Right ventricle myocardium superior (tissue), 1 donor: Measurements from ENCODE around the gene SLC2A4RG. TPM values are rescaled to one million over a fixed set of nuclear protein-coding genes. Genes with fewer than 3 reads are reported as not detected.
A peak's percentile ranks its signal among the peaks of the same experiment; 100 is the strongest.

Source experiments
- ATAC-seq: fragments of 200-7000 bp; cut with Tn5 transposase; one replicate; pipeline ENCODE4 v1.9.1; 2020; ENCODE audit warnings: mild to moderate bottlenecking; ENCODE audit not compliant: poor library complexity
- DNase-seq: peaks from one replicate; pipeline ENCODE4 v3.0.0-alpha.2; 2020
- intact Hi-C: fragments of 100-400 bp; cut with DNase I; formaldehyde crosslinking; loops from one replicate; pipeline ENCODE4 v1.11.2; 2022
- total RNA-seq: library from RNA; stranded (reverse); fragmentation: NEBNext Ultra II Directional; extraction: Animal tissue kit (Norgen Biotek cat#: 25700); gene quantifications from one replicate; pipeline ENCODE4 v1.2.1, GENCODE V29; 2021
- donor health status: DM: no; HTN: yes; CAD: no; lungs with severe emphysema.

The SLC2A4RG gene
- total RNA-seq, 1 donor from 2014 or later = 95.0 TPM

DNA sequence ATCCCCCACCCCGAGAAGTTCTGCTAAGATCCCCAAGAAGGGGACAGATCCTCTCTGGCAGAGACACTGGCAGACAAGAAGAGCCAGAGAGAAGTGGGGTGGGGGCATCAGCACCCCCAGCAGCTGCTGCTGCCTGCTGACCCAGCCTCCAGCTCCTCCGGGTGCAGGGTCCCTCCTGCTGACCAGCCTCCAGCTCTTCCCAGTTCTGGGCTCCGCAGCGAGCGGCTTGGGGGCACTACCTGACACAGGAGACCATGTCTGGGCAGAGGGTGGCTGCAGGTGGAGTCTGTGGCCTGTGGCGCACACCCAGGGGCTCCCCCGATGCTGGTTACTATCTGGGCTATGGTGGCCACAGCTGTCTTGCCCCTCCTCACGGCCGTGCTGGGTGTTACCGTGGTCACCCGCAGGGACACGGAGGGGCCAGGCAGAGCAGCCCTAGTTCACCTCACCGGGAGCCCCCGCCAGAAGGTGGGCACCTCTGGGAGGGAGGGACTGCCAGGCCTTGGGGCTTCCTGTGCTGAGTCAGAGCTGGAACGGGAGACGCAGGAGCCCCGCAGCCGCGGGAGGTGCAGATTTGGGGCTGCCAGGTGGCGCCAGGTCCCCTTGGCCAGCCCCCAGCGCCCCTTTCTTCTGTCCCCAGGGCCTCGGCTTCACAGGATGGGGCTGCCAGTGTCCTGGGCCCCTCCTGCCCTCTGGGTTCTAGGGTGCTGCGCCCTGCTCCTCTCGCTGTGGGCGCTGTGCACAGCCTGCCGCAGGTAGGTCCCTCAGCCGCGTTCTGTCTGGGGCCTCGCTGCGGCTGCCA, 2.5 kb upstream of the SLC2A4RG start:
- intact Hi-C loops = no loop called here
- ATAC-seq (no peak), DNase-seq (no peak)

DNA sequence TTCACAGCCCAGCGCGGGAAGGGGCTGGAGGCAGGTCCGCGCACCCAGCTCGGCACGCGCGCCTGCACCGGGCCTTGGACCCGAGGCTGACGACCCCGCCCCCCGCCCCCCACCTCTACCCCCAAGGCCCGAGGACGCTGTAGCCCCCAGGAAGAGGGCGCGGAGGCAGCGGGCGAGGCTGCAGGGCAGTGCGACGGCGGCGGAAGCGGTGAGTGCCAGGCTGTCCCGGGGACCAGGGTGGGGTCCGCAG, 2.0 kb upstream of the SLC2A4RG start:
- no peak for ATAC-seq
- DNase-seq = no peak
- intact Hi-C loops = no loop called here

DNA sequence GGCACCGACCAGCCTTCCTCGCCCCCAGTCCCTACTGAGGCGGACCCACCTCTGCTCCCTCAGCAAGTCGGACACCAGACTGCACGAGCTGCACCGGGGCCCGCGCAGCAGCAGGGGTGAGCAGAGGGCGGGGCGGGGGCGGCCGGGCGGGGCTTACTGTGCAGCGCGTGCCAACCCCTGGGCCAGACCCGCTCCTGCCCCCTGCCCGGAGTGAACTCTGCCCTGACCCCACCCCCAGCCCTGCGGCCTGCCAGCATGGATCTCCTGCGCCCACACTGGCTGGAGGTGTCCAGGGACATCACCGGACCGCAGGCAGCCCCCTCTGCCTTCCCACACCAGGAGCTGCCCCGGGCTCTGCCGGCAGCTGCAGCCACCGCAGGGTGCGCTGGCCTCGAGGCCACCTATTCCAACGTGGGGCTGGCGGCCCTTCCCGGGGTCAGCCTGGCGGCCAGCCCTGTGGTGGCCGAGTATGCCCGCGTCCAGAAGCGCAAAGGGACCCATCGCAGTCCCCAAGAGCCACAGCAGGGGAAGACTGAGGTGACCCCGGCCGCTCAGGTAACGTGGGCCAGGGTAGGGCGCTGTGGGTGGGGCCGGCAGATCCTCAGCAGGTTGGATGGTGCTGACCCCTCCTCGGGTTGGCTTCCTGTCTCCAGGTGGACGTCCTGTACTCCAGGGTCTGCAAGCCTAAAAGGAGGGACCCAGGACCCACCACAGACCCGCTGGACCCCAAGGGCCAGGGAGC, 1.5 kb upstream of the SLC2A4RG start:
- DNase-seq (no peak), ATAC-seq (no peak)
- intact Hi-C loops = no loop called here

DNA sequence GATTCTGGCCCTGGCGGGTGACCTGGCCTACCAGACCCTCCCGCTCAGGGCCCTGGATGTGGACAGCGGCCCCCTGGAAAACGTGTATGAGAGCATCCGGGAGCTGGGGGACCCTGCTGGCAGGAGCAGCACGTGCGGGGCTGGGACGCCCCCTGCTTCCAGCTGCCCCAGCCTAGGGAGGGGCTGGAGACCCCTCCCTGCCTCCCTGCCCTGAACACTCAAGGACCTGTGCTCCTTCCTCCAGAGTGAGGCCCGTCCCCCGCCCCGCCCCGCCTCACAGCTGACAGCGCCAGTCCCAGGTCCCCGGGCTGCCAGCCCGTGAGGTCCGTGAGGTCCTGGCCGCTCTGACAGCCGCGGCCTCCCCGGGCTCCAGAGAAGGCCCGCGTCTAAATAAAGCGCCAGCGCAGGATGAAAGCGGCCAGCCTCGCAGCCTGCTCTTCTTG, 868 bp upstream of the SLC2A4RG start:
- intact Hi-C loops = no loop called here
- ATAC-seq = peak; percentile 53
- DNase-seq = peak; percentile 84

DNA sequence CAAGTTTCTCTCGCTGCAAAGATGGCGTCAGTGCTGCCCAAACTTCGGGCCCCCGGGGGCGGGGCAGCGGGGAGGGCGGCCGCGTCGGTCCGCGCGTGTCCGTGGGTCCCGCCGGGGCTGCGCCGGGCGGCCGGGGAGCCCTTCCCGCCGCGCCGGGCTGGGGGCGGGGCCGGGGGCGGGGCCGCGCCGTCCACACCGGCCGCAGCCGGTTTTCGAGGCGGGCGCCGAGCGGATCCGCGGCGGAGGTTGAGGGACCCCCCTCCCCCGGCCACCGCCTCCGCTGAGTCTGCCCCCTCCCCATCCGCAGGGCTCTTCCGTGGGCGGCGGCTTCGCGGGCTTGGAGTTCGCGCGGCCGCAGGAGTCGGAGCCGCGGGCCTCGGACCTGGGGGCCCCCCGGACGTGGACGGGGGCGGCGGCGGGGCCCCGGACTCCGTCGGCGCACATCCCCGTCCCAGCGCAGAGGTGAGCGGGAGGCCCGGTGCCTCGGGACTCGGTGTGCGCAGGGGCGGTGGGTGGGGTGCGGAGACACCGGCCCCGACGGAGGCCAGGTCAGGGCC, 572 bp downstream of the SLC2A4RG start:
- ATAC-seq (peak; percentile 8), DNase-seq (peak; percentile 71)
- intact Hi-C loops = no loop called here

DNA sequence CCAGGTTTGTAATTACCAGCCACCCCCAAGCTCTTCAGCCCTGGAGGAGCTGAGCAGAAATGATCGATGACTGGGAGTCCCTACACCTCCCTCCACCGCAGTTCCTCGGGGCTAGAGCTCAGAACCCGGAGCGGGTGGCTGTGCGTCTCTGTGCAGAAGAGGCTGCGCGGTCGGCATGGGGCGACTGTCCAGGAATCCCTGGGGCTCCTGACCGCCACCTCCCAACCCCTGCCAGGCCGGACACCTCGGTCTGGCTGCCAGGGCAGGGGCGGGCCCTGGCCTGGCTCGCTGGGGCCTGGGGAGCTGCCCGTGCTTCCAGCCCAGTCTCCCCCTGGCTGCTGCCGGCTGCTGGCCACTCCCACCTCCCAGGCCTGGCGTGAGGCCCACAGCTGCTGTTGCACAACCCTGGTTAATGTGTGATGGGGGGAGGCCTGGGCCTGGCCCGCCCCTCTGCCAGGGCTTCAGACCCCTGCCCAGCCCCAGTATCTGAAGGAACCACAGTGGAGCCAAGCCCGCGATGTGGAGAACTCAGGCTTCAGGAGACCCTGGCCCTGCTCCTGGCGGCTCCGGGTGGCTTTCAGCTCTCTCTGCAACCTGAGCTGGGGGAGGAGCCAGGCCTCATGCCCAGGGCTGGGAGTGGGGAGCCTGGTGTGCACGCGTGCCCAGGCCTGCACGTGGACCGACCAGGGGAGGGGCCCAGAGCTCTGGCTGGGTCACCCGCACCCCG, 1.2 kb downstream of the SLC2A4RG start:
- intact Hi-C loops = no loop called here
- ATAC-seq = peak; percentile 81
- peak; percentile 97 for DNase-seq

DNA sequence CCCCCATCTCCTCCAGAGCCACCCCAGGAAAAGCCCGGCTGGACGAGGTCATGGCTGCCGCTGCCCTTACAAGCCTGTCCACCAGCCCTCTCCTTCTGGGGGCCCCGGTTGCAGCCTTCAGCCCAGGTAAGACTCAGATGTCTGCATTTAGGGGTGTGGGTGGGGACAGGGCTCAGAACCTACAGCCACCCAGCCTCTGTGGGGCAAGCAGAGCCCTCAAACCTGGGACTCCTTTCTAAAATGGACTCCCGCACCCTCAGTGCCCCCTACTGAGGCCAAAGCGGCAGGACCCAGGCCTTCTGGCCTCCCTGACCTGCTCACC, 1.7 kb downstream of the SLC2A4RG start:
- ATAC-seq (no peak), DNase-seq (no peak)
- intact Hi-C loops = no loop called here

DNA sequence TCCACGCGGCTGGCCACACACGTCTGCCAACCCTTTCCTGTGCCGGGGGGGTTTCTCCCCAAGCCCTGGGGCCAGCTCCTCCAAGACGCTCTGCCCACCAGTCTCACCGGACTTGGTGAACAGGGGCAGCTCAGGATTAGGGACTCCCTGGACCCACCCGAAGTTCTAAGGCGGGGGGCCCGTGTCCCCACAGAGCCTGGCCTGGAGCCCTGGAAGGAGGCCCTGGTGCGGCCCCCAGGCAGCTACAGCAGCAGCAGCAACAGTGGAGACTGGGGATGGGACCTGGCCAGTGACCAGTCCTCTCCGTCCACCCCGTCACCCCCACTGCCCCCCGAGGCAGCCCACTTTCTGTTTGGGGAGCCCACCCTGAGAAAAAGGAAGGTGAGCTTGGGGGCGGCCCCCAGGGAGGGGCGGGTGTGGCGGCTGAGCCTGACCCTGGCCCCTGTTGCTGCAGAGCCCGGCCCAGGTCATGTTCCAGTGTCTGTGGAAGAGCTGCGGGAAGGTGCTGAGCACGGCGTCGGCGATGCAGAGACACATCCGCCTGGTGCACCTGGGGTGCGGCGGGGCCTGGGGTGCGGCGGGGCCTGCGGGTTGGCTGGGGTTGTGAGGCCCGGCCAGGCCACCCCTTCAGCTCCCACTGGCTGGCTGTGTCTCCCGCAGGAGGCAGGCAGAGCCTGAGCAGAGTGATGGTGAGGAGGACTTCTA, 2.3 kb downstream of the SLC2A4RG start:
- DNase-seq = no peak
- ATAC-seq = no peak
- intact Hi-C loops = no loop called here

DNA sequence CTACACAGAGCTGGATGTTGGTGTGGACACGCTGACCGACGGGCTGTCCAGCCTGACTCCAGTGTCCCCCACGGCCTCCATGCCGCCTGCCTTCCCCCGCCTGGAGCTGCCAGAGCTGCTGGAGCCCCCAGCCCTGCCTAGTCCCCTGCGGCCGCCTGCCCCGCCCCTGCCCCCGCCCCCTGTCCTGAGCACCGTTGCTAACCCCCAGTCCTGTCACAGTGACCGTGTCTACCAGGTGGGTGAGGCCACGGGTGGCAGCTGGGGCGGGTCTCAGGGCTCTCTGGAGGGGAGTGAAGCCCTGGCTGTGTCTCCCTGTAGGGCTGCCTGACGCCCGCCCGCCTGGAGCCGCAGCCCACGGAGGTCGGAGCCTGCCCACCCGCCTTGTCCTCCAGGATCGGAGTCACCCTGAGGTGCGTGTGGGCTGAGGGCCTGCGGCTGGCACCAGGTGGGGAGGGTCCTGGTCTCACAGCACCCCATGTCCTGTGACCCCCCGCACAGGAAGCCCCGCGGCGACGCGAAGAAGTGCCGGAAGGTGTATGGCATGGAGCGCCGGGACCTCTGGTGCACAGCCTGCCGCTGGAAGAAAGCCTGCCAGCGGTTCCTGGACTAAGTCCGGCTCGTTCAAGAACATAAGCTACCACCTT, 2.9 kb downstream of the SLC2A4RG start:
- intact Hi-C loops = no loop called here
- ATAC-seq = no peak

DNA sequence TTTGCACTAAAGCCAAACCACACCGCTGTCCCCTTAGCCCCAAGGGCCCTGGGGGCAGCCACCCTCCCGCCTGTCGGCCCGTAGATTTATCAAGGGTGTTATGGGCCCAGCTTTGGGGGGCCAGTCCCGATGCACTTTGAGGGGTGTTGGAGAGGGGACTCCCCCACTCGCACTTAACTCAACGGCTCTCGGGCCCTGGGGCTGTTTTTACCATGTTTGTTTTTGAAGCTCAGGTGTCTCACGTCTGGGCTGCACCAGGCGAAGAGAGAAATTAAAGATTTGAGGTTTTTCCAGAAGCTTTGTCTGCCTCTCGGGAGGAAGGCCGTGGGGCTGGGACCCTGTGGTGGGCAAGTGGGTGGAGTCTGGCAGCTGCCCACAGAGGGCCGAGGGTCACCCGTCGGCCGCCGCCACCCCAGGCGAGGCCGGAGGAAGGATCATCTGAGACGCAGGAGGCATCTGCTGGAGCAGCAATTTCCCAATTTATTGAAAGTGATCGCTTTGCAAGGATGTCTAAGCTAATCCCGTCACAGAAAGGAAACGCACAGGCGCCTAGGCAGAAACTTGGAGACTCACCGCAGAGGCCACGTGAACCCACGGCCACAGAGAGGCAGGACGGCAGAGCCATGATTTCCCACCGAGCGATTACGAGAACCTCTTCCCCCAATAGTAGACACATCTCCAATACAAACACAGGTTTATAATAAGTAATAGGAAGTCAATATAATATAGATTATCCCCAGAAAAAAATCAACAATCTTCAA, 3.8 kb downstream of the SLC2A4RG start:
- intact Hi-C loops = no loop called here
- DNase-seq = no peak
- no peak for ATAC-seq

More for the DNA sequence above, 2.9 kb downstream of the SLC2A4RG start:
- DNase-seq = no peak

DNA sequence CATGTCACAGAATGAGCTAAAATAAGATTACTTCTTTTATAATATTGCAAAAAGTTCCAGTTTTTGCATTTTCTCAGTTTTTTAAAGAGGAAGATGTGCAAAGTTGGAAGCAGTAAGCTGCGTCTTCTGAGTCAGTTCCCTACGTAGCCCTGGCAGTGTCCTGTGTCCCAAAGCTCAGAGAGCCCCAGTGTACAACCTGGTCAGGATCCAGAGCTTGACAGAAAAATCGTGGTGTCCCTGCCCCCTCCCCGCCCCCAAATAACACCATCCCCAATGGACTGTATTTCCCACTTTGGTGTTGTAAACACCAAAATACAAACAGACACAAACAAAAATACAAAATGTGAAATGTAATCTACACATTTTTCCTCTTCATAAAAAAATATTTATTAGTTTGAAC, 4.6 kb downstream of the SLC2A4RG start:
- intact Hi-C loops = no loop called here
- DNase-seq (no peak), ATAC-seq (no peak)

DNA sequence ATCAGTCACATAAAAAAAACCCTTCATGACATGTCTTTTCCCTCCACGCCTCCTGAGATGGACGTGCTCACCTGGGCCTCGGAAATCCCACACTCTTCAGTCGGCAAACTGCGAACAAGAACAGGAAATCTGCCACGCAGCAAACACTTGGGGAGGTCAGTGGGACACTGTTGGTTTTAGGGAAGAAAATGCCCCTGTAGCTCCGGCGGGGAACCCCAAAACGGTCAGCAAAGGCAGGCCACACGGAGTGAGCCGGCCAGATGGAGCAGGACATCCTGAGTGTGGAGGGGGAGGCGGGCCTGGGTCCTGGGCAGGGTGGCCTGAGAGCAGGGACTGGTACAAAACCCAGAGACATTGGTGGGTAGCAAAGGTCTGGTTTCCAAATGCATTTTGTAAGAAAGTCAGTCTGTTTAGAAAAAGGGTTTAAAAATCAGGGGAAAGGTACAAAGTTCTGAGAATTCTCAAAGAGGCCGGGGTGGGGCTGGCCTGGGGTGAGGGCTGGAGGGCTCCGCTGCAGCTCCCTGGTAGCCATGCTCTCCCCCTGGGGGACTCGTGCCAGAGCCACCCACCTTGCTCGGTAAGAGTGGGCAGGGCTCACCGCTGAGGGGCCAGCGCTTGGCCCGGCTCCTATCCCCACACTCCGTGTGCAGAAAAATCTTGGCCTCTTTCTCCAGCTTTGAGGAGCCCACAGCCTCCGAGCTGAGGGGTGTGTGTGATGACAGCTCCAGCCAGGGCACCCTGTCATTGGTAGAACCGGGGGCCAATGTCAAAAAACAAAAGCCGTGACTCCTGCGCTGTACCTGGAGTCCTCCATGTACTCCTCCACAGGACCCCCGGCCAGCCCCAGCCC, 5.2 kb downstream of the SLC2A4RG start:
- ATAC-seq (no peak), DNase-seq (no peak)
- intact Hi-C loops = no loop called here

DNA sequence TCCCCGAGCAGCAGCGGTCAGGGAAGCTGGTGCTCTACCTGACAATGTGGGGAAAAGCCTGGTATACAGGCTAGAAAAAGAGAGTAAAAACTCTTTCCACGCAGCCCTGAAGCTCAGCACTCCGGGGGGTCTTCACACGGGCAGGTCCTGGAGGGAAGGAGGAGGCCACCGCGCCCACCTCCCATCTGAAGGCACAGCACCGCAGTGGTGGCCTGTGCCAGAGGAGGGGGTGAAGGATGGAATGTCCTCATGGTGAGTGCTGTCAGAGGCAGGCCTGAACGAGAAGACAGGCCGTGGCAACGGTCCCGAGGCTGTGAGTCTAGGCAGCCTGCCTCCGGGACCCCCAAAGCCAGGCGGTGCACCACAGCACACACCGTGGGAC, 5.8 kb downstream of the SLC2A4RG start:
- DNase-seq = no peak
- intact Hi-C loops = no loop called here

DNA sequence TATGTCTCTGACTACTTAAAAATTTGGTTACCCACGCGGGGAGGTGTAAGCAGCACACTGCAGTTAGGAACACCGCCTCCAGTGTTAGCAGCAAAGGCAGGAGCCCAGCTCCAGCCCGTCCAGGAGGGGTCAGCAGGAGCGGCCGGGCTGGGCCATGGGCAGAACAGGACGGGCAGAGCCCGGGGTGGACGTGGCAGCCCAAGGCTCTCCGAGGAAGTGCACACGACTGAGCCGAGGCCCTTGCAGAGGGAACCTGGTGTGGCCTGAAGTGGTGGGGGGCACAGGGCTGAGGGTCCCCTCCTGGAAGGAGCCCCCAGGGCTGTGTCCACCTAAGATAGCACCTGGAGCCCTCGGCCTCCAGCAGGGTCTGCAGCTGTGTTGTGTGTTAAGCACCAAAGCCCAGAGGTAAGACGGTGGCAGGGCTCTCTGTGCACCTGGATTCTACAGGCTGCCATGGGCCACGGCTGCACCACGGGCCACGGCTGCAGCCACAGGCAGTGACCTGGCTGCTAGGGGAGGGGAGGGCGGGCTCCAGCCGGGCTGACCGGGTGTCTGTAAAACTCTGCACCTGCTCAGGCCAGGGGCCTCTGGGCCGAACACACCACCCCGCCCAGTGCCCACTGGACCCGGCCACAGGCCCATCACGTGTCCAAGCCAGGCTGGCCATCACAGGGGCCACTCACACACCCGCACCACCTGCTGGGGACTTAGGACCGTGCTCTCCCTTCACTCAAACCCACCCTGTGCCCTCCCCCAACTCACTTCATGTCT, 6.6 kb downstream of the SLC2A4RG start:
- intact Hi-C loops = no loop called here
- DNase-seq = no peak
- no peak for ATAC-seq

More for the DNA sequence above, 5.8 kb downstream of the SLC2A4RG start:
- no peak for ATAC-seq

DNA sequence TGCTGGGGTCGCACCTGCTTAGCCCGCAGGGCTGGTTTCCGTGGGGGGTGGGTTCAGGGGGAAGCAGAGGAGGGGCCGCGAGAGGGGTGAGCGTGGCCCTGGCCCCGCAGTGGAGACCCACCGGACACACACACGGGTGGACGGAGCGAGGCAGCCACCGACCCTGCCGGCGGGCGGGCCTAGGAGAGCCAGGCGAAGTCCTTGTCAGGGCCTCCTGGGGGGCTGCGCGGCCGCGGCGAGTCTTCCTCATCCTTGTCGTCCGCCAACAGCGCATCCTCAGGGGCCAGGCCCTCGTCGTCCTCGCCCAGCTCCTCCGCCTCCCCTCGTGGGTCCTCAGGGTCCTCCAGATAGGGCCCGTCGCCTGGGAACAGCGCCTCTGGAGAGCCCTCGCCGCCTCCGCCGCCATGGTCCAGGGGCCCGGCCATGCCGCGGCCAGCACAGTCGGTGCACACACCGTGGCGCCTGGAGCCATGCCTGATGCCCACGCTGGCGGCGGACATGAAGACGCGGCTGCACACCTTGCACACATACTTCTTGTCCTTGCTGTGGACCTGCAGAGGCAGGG, 7.3 kb downstream of the SLC2A4RG start:
- DNase-seq (no peak), ATAC-seq (no peak)
- intact Hi-C loops = no loop called here

DNA sequence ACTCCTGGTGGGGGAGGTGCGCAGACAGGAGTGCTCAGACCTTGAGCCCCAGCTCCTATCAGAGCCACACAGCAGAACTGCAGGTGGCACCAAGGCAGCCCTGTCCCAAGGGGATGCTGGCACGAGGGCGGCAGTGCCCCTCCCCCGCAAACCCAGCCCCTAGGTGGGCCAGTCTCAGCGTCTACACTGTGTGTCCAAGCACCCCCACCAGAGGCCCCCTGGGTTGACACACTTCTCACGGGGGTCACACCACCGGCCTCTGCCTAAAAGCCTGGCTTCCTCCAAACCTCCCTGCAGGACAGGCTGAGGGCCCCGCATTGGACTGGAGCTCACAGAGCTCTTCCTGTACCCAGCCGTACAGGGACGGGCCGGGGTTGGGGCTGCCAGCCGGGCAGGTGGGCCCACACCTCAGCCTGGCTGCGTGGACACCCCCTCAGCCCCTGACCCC, 8.1 kb downstream of the SLC2A4RG start:
- no peak for DNase-seq
- intact Hi-C loops = no loop called here
- ATAC-seq = peak; percentile 4
